ENCODE results near the gene SLC22A23. TPM values are rescaled to one million over a fixed set of nuclear protein-coding genes. Genes with fewer than 3 reads are reported as not detected.

SLC22A23 gene
- total RNA-seq, 1 donor from 2014 or later: 5.7 TPM

GRCh38 chr6:3428247-3428646, 28.6 kb downstream of the SLC22A23 start:
- Mint-ChIP-seq H3K36me3 (ENCODE audit: low read depth, unreplicated experiment) (no peaks in the 10 kb centered on the region), H3K4me1 (ENCODE audit: low read depth, unreplicated experiment) (peaks cover 2% of the 10 kb centered on the region), H3K4me3 (ENCODE audit: unreplicated experiment) (no peak overlapping the region), H3K27me3 (ENCODE audit: low read depth, unreplicated experiment) (peaks cover 1% of the 10 kb centered on the region), H3K9me3 (ENCODE audit: unreplicated experiment) (no peaks in the 10 kb centered on the region), H3K27ac (ENCODE audit: unreplicated experiment) (no peak overlapping the region)
- H3K9me3 ChIP-seq (ENCODE audit: insufficient read depth, low read depth, low read length): no peaks in the 10 kb centered on the region
- H4K20me1 ChIP-seq (ENCODE audit: insufficient read depth, low read length): no peaks in the 10 kb centered on the region
- no peaks in the 10 kb centered on the region for H3K27me3 ChIP-seq (ENCODE audit: insufficient read depth, low read length)
- H3K4me1 ChIP-seq (ENCODE audit: insufficient read depth, low read length): peaks cover 29% of the 10 kb centered on the region
- no peak overlapping the region for H3K4me2 ChIP-seq (ENCODE audit: low read length)
- H3K36me3 ChIP-seq (ENCODE audit: insufficient read depth, low read length): no peaks in the 10 kb centered on the region
- TF ChIP-seq EZH2 (IDR thresholded peaks at IDR 0.05; ENCODE audit: insufficient read depth, low read length) (no peak), CTCF (IDR thresholded peaks at IDR 0.05; ENCODE audit: insufficient read depth, low read depth, low read length) (no peak)
- FAIRE-seq (no peak), DNase-seq (ENCODE audit: low read depth) (no peak)
- H3K4me3 ChIP-seq (ENCODE audit: insufficient read depth, low read depth, low read length): no peak overlapping the region
- H3K79me2 ChIP-seq (ENCODE audit: insufficient read depth, low read length): peaks cover 3% of the 10 kb centered on the region
- H2AFZ ChIP-seq (ENCODE audit: low read depth, low read length): no peak overlapping the region
- H3K9ac ChIP-seq (ENCODE audit: low read length): no peak overlapping the region
- H3K27ac ChIP-seq (ENCODE audit: low read depth, low read length): no peak overlapping the region

GRCh38 chr6:3427687-3428085, 29.2 kb downstream of the SLC22A23 start:
- peaks cover 3% of the 10 kb centered on the region for H3K79me2 ChIP-seq (ENCODE audit: insufficient read depth, low read length)
- no peak for FAIRE-seq
- peak overlapping the region; percentile 16 for H3K4me2 ChIP-seq (ENCODE audit: low read length)
- no peaks in the 10 kb centered on the region for H3K9me3 Mint-ChIP-seq (ENCODE audit: unreplicated experiment)
- no peak overlapping the region for H3K27ac Mint-ChIP-seq (ENCODE audit: unreplicated experiment)
- no peaks in the 10 kb centered on the region for H3K36me3 Mint-ChIP-seq (ENCODE audit: low read depth, unreplicated experiment)
- peaks cover 1% of the 10 kb centered on the region for H3K27me3 Mint-ChIP-seq (ENCODE audit: low read depth, unreplicated experiment)
- H3K36me3 ChIP-seq (ENCODE audit: insufficient read depth, low read length): no peaks in the 10 kb centered on the region
- peaks cover 8% of the 10 kb centered on the region for H3K4me1 Mint-ChIP-seq (ENCODE audit: low read depth, unreplicated experiment)
- no peak overlapping the region for H3K4me3 ChIP-seq (ENCODE audit: insufficient read depth, low read depth, low read length)
- no peak overlapping the region for H3K9ac ChIP-seq (ENCODE audit: low read length)
- H3K4me3 Mint-ChIP-seq (ENCODE audit: unreplicated experiment): no peak overlapping the region
- H2AFZ ChIP-seq (ENCODE audit: low read depth, low read length): no peak overlapping the region
- H3K9me3 ChIP-seq (ENCODE audit: insufficient read depth, low read depth, low read length): no peaks in the 10 kb centered on the region
- H3K4me1 ChIP-seq (ENCODE audit: insufficient read depth, low read length): peaks cover 35% of the 10 kb centered on the region
- DNase-seq (ENCODE audit: low read depth): peak; percentile 26
- H4K20me1 ChIP-seq (ENCODE audit: insufficient read depth, low read length): no peaks in the 10 kb centered on the region
- H3K27ac ChIP-seq (ENCODE audit: low read depth, low read length): no peak overlapping the region
- TF ChIP-seq EZH2 (IDR thresholded peaks at IDR 0.05; ENCODE audit: insufficient read depth, low read length) (no peak), CTCF (IDR thresholded peaks at IDR 0.05; ENCODE audit: insufficient read depth, low read depth, low read length) (no peak)
- no peaks in the 10 kb centered on the region for H3K27me3 ChIP-seq (ENCODE audit: insufficient read depth, low read length)

GRCh38 chr6:3426927-3427686, 29.7 kb downstream of the SLC22A23 start:
- DNase-seq (ENCODE audit: low read depth): no peak
- H3K4me2 ChIP-seq (ENCODE audit: low read length): peak overlapping the region; percentile 16
- peaks cover 40% of the 10 kb centered on the region for H3K4me1 ChIP-seq (ENCODE audit: insufficient read depth, low read length)
- no peak overlapping the region for H2AFZ ChIP-seq (ENCODE audit: low read depth, low read length)
- H4K20me1 ChIP-seq (ENCODE audit: insufficient read depth, low read length): no peaks in the 10 kb centered on the region
- no peak overlapping the region for H3K4me3 ChIP-seq (ENCODE audit: insufficient read depth, low read depth, low read length)
- peaks cover 3% of the 10 kb centered on the region for H3K79me2 ChIP-seq (ENCODE audit: insufficient read depth, low read length)
- H3K27ac Mint-ChIP-seq (ENCODE audit: unreplicated experiment): no peak overlapping the region
- FAIRE-seq: no peak
- no peaks in the 10 kb centered on the region for H3K9me3 Mint-ChIP-seq (ENCODE audit: unreplicated experiment)
- no peak overlapping the region for H3K4me3 Mint-ChIP-seq (ENCODE audit: unreplicated experiment)
- no peaks in the 10 kb centered on the region for H3K36me3 Mint-ChIP-seq (ENCODE audit: low read depth, unreplicated experiment)
- H3K27me3 Mint-ChIP-seq (ENCODE audit: low read depth, unreplicated experiment): no peaks in the 10 kb centered on the region
- no peaks in the 10 kb centered on the region for H3K9me3 ChIP-seq (ENCODE audit: insufficient read depth, low read depth, low read length)
- no peaks in the 10 kb centered on the region for H3K36me3 ChIP-seq (ENCODE audit: insufficient read depth, low read length)
- H3K4me1 Mint-ChIP-seq (ENCODE audit: low read depth, unreplicated experiment): peaks cover 13% of the 10 kb centered on the region
- H3K9ac ChIP-seq (ENCODE audit: low read length): no peak overlapping the region
- H3K27me3 ChIP-seq (ENCODE audit: insufficient read depth, low read length): no peaks in the 10 kb centered on the region
- H3K27ac ChIP-seq (ENCODE audit: low read depth, low read length): no peak overlapping the region
- TF ChIP-seq CTCF (IDR thresholded peaks at IDR 0.05; ENCODE audit: insufficient read depth, low read depth, low read length): no peak
- no peak for TF ChIP-seq EZH2 (IDR thresholded peaks at IDR 0.05; ENCODE audit: insufficient read depth, low read length)
